Tibial nerve (tissue), 4 donors: ENCODE results near the gene NDUFA13.

Source experiments
- CTCF ChIP-seq, 5 experiments: fragments of 200-600 bp in 3 of 5; fragments of 450-650 bp in 2 of 5; sonication (generic) in 3 of 5; IDR thresholded peaks; one replicate each; pipeline ENCODE4 v1.5.1; 2016 to 2019; ENCODE audit warnings: antibody characterized with exemption in 5 of 5, mild to moderate bottlenecking in 3 of 5, moderate library complexity in 2 of 5
- EP300 ChIP-seq, 2 donors: sonication (generic); formaldehyde crosslinking; IDR thresholded peaks; one replicate each; pipeline ENCODE4 v1.6.1; 2017; ENCODE audit warnings: antibody characterized with exemption in 2 of 2, mild to moderate bottlenecking in 1 of 2

- TF ChIP-seq CTCF (IDR thresholded peaks at IDR 0.05) = no peak
- no peak for TF ChIP-seq EP300 (IDR thresholded peaks at IDR 0.05)
Observed at GRCh38 chr19:19575411-19575810, 59.4 kb downstream of the NDUFA13 start.
